GM19324 (cell line): ENCODE measurements around the gene OR4C16.

ENCODE experiments used
- ATAC-seq: cut with Tn5 transposase; IDR thresholded peaks from one replicate; pipeline ENCODE4 v1.9.1; 2021; ENCODE audit warnings: mild to moderate bottlenecking, moderate library complexity; ENCODE audit not compliant: unreplicated experiment, low FRiP score

Gene OR4C16

GRCh38 chr11:55571828-55572227 is at the start of gene OR4C16:
OR4C16 (plus strand) TSS chr11:55572128; CDS start chr11:55572128, 0 bp downstream.
- ATAC-seq: no peak

- ATAC-seq: no peak
Observed at GRCh38 chr11:55554169-55554568, 17.8 kb upstream of the OR4C16 start, which contains the start of gene OR4C15. OR4C15 (plus strand) TSS chr11:55554469; CDS start chr11:55554469, 0 bp downstream.

- ATAC-seq: peak; percentile 95
Observed at GRCh38 chr11:55572548-55572947, 620 bp downstream of the OR4C16 start.

- no peak for ATAC-seq
Observed at GRCh38 chr11:55607545-55607944, 35.6 kb downstream of the OR4C16 start, which contains the start of gene OR4C11. OR4C11 (minus strand) TSS chr11:55607645; CDS start chr11:55604373, 3,272 bp downstream.
